T follicular helper cell (primary cell): ENCODE measurements around the gene SMC3.

Experiments
- DNase-seq: peaks from one replicate; pipeline ENCODE4 v3.0.0-alpha.2; 2020; ENCODE audit warnings: low read depth

Gene SMC3

GRCh38 chr10:110544958-110545537, 22.4 kb upstream of the SMC3 start:
- DNase-seq: no peak

DNA sequence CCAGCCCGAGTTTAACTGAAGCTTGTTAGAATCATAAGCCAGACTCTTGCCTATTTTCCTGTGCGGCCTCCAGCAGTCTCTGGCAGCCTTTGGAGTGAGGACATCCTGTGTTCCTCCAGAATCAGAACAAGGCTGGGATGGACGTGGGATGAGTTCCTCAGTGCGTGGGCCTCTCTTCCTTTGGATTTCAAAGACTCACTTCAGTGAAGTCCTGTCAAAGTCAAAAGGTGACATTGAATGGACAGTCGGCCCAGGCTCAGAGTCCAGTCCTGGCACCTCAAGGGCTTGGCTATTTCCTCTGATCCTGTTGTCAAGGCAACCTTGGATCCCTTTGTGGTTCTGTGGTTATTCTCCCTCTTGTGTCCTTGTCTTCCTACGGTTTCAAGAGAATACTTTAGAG, 21.4 kb upstream of the SMC3 start:
- DNase-seq: no peak

- DNase-seq: no peak
Measured at GRCh38 chr10:110546499-110547110, 20.9 kb upstream of the SMC3 start.

DNA sequence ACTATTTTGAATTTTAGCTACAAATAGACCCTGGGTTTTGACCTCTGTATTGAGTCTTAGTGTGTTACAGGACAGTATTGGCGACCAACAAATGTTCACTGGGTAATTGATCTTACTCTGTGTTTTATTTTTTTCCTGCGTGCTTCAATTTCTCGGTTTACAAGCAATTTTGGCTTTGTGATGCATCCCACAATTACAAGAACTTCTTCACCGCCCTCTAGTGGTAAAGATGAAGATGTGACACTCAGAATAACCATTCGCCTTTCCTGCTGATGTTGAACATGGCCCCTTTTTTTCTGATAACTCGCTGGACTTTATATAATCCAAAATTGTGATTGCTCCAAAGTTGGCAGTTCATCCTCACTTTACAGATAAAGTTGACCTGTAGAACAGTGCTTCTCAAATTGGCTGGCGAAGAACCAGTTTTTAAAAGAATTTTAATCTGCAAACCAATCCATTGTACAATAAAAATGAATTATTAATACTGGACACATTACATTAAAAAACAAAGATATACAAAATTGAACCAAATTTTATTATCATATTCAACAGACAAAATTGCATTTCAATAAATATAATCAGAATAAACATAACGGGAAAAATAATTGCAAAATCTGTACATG, 20.2 kb upstream of the SMC3 start:
- DNase-seq: no peak

- no peak for DNase-seq
Measured at GRCh38 chr10:110548002-110548401, 19.5 kb upstream of the SMC3 start.

GRCh38 chr10:110549211-110549610, 18.3 kb upstream of the SMC3 start:
- no peak for DNase-seq

DNA sequence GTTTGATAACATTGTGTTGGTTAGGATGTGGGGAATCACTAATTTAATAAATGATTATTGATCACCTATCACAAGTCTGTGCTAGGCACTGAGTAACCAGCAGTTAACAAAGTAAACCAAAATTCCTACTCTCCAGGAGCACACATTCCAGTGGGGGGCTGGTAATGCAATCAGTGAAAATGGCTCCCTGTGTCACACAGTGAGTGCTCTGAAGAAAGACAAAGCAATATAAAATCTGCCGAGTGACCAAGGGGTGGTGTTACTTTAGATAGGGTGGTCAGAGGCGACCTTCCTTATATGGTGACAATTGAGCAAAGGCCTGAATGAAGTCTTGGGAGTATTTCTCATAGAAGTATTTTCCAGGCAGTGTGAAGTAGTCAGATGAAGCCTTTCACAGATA, 13.6 kb upstream of the SMC3 start:
- no peak for DNase-seq

DNA sequence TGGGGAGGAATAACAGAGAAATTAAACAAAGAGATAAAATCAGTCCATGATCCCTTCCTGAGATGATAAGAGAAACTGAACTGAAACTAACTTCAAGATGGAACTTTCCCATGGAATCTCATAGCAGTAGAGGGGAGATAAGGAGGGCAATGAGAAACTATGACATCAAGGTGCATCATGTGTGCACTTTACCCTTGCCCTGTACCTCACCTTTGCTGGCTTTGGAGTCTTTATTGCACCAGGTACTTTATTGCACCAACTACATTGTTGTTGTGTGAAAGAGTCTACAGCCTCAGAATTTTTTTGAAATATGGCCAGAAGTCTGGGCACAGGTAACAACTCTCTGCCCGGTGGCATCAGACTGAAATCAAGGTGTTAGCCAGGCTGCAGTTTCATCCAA, 11.2 kb upstream of the SMC3 start:
- no peak for DNase-seq

DNA sequence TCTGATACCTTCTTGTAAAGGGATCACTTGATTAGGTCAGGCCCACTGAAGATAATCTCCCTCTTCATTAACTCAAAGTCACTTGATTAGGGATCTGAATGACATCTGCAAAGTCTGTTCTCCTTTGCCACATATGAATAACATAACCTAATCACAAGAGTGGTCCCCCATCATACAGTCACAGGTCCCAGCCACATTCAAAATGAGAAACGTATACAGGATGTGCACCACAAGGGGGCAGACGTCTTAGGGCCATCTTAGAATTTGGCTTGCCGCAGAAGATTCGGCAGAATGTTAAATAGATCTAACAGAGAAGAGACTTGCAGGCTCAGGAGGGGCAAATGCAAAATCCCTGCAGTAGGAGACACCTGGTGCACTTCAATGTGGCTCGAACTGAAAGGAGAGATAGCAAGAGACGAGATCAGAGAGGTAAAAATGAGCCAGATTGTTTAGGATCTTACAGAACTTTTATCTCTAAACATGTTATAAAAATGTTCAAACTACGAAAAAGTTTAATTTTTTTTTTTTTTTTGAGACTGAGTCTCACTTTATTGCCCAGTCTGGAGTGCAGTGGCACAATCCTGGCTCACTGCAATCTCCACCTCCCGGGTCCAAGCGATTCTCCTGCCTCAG, 10.4 kb upstream of the SMC3 start:
- peak; percentile 52 for DNase-seq

- DNase-seq: no peak
Measured at GRCh38 chr10:110558041-110558440, 9.5 kb upstream of the SMC3 start.

GRCh38 chr10:110560012-110560411, 7.5 kb upstream of the SMC3 start:
- no peak for DNase-seq

DNA sequence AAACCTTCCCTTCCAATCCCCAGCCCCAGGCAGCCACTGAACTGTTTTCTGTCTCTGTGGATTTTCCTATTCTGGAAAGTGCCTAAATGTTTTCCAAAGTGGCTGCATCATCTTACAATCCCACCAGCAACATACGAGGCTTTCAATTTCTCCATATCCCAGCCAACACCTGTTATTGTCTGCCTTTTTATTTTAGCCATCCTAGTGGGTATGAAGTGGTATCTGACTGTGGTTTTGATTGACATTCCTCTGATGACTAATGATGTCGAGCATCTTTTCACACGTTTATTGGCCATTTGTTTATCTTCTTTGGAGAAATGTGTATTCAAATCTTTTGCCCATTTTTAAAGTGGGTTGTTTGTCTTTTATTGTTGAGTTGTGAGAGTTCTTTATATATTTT, 6.2 kb upstream of the SMC3 start:
- no peak for DNase-seq

GRCh38 chr10:110562348-110562747, 5.1 kb upstream of the SMC3 start:
- DNase-seq: no peak

DNA sequence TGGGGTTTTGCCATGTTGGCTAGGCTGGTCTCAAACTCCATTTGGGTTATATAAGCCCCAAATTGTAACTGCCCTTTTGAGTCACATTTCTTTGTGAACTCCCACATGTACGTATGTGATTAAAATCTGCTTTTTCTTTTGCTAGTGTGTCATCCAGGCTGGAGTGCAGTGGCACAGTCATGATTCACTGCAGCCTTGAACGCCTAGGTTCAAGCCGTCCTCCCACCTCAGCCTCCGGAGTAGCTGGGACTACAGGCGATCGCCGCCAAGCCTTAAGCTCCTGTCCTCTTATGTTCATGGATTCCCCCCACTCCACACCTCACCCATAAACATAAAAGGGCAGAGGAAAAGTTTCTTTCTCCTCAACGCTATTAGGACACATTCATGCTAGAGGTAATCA, 4.4 kb upstream of the SMC3 start:
- DNase-seq: no peak

DNA sequence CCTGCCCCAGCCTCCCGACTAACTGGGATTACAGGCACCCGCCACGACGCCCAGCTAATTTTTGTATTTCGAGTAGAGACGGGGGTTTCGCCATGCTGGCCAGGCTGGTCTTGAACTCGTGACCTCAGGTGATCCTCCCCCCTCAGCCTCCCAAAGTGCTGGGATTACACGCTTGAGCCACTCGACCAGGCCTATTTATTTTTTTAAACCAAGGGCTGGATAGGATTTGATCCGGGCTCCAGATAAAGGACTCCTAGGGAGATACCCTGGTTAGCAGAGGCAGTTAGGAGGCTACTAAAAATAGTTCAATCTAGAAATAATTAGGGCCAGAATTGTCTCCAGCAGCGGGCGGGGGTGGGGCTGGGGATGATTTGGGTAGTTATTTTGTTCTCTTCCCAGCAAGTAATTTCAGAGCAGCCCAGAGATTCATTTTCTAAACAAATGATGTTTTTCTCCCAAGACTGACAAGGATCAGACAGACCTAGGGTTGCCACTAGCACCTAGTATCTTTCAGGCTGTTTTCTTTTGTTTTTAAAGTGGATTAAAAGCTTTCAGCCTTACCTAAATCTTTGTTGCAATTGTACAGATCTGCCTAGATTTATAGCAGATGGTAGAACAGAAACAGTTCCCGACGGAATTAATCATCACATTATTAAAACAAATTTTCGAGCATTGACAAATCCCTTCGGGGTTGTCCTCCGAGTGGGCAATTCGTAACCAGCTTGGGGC, 859 bp upstream of the SMC3 start:
- DNase-seq: no peak

DNA sequence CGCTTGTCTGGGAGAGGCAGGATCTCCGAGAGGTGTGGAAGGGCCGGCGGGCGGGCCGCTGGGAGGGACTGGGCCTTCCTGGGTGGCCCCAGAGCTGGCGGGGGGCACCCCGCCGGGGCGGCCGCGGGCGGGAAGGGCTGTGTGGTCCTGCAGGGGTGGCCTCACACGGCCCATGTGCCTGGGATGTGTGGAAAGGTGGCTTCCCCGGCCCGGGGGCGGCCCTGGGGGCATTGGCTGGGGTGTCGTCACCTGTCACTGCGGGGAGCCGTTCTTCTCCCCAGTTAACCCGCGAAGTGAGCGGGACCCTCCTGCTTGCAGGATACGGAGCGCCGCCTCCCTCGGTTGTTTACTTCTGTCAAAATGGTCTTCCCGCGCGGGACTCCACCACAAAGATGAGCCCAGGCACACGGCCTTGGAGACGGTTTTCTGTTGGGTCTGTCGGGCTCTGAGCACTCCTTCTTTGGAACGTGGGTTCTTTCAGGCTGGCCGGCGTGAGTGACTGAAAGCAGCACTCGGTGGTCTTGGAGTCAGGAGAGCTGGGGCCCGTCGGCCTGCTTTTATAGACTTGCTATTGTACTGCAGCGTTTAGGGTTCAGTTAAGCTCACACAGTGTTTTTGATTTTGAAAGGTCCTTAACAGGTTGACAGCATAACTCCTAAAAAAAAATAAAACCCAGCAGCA, 700 bp downstream of the SMC3 start:
- DNase-seq: peak; percentile 41

- DNase-seq: no peak
Measured at GRCh38 chr10:110569122-110569521, 1.6 kb downstream of the SMC3 start.

DNA sequence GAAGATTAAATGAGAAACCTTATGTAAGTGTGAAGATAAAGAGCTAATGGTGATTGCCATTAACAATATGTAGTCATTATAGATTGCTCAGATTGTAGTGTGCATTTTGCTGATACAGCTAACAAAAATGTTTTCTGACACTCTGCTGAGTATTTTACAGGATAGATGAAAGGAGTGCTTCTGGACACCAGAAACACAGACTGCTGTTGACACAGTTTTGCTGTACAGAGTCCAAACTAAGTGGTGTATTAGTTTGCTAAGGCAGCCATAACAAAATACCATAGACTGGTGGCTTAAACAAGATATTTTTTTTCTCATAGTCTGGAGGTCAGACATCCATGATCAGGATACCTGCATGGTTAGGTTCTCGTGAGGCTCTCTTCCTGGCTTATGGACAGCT, 2.2 kb downstream of the SMC3 start:
- DNase-seq: no peak

DNA sequence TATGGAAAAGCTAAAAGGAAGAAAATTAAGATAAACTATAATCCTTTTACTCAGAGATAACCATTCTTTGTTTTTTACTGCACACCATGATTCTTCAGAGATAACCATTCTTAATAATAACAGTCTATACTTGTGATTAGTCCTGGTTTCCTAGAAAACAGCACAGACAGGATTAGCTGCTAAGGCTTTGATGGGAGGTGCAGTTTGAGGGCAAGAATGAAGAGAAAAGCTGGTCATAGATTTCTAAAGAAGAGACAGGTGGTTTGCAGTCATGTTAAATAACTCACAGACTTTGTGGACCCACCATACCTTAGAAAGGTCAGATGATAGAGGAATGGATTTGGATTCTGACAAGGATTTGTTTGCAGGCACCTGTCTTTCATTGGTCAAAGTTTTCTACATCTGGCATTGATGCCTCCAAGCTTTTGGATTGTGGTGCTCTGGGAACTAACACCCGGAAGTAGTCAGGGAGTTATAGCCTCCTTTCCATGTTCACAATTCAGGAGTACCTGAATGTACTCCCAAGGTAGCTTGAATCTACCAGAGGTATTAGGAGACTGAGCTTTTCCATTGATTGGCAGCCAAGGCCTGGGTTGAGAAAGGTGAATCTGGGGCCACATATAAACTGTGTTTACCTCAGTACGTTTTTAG, 3.7 kb downstream of the SMC3 start:
- DNase-seq: no peak

- DNase-seq: no peak
Measured at GRCh38 chr10:110572862-110573261, 5.4 kb downstream of the SMC3 start.

DNA sequence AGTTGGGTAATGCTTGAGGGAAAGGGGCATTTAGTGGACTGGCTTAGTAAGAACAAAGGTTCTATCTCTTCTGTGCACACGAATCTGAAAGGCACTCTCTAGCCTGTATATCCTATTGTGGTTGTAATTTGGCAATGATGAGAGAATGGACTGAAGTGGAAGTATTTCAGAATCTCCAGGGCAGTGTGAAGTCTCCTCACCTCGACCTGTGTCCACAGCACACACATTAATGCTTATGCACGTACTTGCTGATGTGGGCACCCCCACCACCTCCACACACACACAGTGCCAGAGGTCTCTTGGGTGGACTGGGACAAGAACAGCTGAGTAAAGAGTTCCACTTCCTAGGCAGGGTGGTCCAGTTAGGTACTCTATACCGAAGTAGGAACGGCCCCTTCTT, 6.9 kb downstream of the SMC3 start:
- DNase-seq: no peak

DNA sequence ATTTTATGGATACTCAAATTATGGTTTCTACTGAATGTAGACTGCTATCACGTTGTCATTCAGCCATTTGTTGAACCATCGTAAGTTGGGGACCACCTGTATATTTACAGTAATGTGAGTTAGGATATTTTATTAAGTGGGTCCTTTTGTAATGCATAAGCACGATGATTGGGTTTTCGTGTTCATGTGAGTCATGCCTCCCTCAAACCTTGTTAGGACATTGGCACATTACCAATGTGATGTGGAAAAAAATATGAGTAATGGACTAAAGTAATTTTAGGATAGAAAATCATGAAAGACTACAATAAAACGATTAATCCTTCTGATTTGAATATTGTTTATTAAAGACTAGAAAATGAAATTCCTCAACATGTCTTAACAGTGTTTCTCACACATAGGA, 8.7 kb downstream of the SMC3 start:
- no peak for DNase-seq
